SU-DHL-6 (cell line): ENCODE measurements around the gene ELMO1.

Experiments used
- H2AFZ ChIP-seq: fragments of 200-600 bp; sonication (generic); 2 replicates; pipeline ENCODE4 v1.6.1; 2014; ENCODE audit warnings: low read depth, mild to moderate bottlenecking, moderate library complexity, mixed read lengths, antibody characterized with exemption, low read length; ENCODE audit not compliant: severe bottlenecking
- H3F3A ChIP-seq: fragments of 200-600 bp; shearing (Covaris generic); 2 replicates; pipeline ENCODE4 v1.6.0; 2016; ENCODE audit warnings: antibody characterized with exemption, mild to moderate bottlenecking; ENCODE audit not compliant: insufficient read depth
- H3K27ac ChIP-seq: fragments of 200-600 bp; sonication (generic); 2 replicates; pipeline ENCODE4 v1.5.1; 2016; ENCODE audit warnings: low read depth, mild to moderate bottlenecking, low read length, moderate library complexity, mixed read lengths
- H3K27me3 ChIP-seq: fragments of 200-600 bp; sonication (generic), shearing (Covaris generic); 2 replicates; pipeline ENCODE4 v1.6.0; 2014; ENCODE audit warnings: mild to moderate bottlenecking, low read length
- H3K36me3 ChIP-seq: fragments of 200-600 bp; sonication (generic); 2 replicates; pipeline ENCODE4 v1.6.1; 2014; ENCODE audit warnings: mild to moderate bottlenecking, low read length, mixed read lengths
- H3K4me2 ChIP-seq: fragments of 300-600, 200-600 bp; shearing (Covaris generic), sonication (generic); 2 replicates; pipeline ENCODE4 v1.6.0; 2014; ENCODE audit warnings: low read length, low read depth, mild to moderate bottlenecking; ENCODE audit not compliant: poor library complexity, severe bottlenecking
- H3K4me3 ChIP-seq: fragments of 200-600 bp; sonication (generic); 2 replicates; pipeline ENCODE4 v1.5.1; 2014; ENCODE audit warnings: antibody characterized with exemption, low read length, mild to moderate bottlenecking, mixed read lengths; ENCODE audit not compliant: insufficient read depth, poor library complexity, severe bottlenecking
- H3K79me2 ChIP-seq: fragments of 200-600 bp; sonication (generic); 2 replicates; pipeline ENCODE4 v1.6.1; 2014; ENCODE audit warnings: mild to moderate bottlenecking, low read length, moderate library complexity; ENCODE audit not compliant: insufficient read depth
- H3K9ac ChIP-seq: fragments of 200-600 bp; sonication (generic); 2 replicates; pipeline ENCODE4 v1.7.0; 2014; ENCODE audit warnings: mild to moderate bottlenecking, low read length
- H3K9me2 ChIP-seq: fragments of 200-600 bp; sonication (generic); replicated peaks from 2 replicates; pipeline ENCODE4 v1.6.1; 2014; ENCODE audit warnings: low read length; ENCODE audit not compliant: insufficient read depth
- H3K9me3 ChIP-seq: fragments of 200-600 bp; sonication (generic); 2 replicates; pipeline ENCODE4 v1.6.1; 2014; ENCODE audit warnings: low read length, mixed read lengths; ENCODE audit not compliant: insufficient read depth
- H4K20me1 ChIP-seq: fragments of 200-600 bp; sonication (generic); 2 replicates; pipeline ENCODE4 v1.6.1; 2014; ENCODE audit warnings: low read depth, mild to moderate bottlenecking, antibody characterized with exemption, low read length, moderate library complexity, mixed read lengths
- EZH2phosphoT487 ChIP-seq: fragments of 200-600 bp; sonication (generic), shearing (Covaris generic); conservative IDR thresholded peaks from 2 replicates; pipeline ENCODE4 v1.6.1; 2018; ENCODE audit warnings: mild to moderate bottlenecking, antibody characterized with exemption, low read length, moderate library complexity, mixed read lengths
- TF ChIP-seq, protein P1 (sequence below): fragments of 200-600 bp; sonication (generic); IDR thresholded peaks from one replicate; pipeline ENCODE4 v1.5.1; 2017; ENCODE audit warnings: antibody characterized with exemption, mild to moderate bottlenecking, low read length, moderate library complexity; ENCODE audit not compliant: insufficient read depth, poor library complexity, severe bottlenecking

Gene ELMO1

GRCh38 chr7:37273891-37274290, 174.8 kb downstream of the ELMO1 start:
- Histone ChIP-seq H3K36me3 (0 out of 2 replicates have a peak, but pooled peaks cover 3% of the 10 kb centered on the region), H3F3A (no peaks in the 10 kb centered on the region), H3K9ac (no peak overlapping the region), H3K27me3 (no peaks in the 10 kb centered on the region), H3K79me2 (peaks cover 58% of the 10 kb centered on the region), H2AFZ (no peak overlapping the region), H3K27ac (no peak overlapping the region), H3K4me2 (no peak overlapping the region), H3K4me3 (no peak overlapping the region), H3K9me3 (no peaks in the 10 kb centered on the region), H3K9me2 (no peaks in the 10 kb centered on the region), H4K20me1 (no peaks in the 10 kb centered on the region)
- TF ChIP-seq, protein P1, sequence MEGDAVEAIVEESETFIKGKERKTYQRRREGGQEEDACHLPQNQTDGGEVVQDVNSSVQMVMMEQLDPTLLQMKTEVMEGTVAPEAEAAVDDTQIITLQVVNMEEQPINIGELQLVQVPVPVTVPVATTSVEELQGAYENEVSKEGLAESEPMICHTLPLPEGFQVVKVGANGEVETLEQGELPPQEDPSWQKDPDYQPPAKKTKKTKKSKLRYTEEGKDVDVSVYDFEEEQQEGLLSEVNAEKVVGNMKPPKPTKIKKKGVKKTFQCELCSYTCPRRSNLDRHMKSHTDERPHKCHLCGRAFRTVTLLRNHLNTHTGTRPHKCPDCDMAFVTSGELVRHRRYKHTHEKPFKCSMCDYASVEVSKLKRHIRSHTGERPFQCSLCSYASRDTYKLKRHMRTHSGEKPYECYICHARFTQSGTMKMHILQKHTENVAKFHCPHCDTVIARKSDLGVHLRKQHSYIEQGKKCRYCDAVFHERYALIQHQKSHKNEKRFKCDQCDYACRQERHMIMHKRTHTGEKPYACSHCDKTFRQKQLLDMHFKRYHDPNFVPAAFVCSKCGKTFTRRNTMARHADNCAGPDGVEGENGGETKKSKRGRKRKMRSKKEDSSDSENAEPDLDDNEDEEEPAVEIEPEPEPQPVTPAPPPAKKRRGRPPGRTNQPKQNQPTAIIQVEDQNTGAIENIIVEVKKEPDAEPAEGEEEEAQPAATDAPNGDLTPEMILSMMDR = no peak
- TF ChIP-seq EZH2phosphoT487 = no peak

DNA sequence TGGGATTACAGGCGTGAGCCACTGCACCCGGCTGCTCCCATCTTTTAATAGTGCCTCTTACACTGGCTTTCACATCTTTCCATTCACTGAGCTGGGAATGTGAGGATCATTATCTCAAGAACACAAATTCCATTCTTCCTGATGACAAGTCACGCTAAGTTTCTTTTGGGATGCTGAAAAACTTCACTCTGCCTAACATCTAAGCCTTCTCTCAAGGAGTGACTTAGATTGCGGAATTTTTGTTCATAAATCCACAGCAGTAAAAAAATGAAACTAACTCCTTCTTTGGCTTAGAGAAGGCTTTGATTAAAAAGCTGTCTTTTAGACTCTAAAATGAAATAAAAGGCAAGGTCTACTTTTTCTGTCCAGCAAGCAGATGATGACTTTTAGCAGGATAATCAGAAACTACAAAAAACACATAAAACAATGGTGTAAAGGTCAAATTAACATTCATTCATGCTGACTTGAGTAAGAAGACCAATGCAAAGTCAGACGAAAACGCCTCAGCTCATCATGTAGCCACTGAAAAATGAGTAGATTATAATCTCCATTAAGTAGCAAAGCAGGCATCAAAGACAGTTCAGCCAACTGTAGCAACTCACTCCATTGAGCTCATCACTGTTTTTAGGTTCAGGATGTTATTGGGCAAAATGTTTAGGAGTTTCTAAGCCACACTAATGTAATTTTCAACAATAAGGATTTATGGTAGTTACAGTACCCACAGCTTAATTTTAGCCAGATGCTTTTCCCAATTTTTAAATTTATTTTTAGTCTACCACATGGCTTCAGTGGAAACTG, 178.8 kb downstream of the ELMO1 start:
- Histone ChIP-seq H2AFZ (no peak overlapping the region), H3K9me3 (no peaks in the 10 kb centered on the region), H4K20me1 (no peaks in the 10 kb centered on the region), H3K9ac (no peak overlapping the region), H3K27ac (no peak overlapping the region), H3K27me3 (no peaks in the 10 kb centered on the region), H3K4me3 (no peak overlapping the region), H3K79me2 (peaks cover 30% of the 10 kb centered on the region), H3K4me2 (no peak overlapping the region), H3F3A (no peaks in the 10 kb centered on the region), H3K9me2 (no peaks in the 10 kb centered on the region), H3K36me3 (0 out of 2 replicates have a peak, but pooled peaks cover 3% of the 10 kb centered on the region)
- TF ChIP-seq, protein P1 = no peak
- TF ChIP-seq EZH2phosphoT487 = no peak

DNA sequence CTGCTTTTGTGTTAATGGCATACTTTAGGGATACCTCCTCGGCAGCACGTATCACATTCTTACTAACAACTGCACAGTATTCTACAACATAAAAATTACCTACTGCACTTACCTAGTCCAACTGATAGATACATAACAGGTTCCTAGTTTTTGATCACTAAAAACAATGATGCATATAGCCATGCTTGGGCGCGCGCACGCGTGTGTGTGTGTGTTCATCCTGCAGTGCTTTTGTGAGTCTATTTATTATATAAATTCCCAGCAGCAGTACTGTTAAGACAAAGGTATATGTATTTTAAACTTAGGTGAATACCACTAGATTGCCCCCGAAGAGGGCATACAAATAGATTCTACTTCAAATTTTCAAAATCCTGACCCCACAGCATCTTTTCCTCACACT, 181.4 kb downstream of the ELMO1 start:
- Histone ChIP-seq H3F3A (no peaks in the 10 kb centered on the region), H2AFZ (no peak overlapping the region), H3K9ac (no peak overlapping the region), H3K27ac (no peak overlapping the region), H3K27me3 (no peaks in the 10 kb centered on the region), H3K9me3 (no peaks in the 10 kb centered on the region), H3K4me2 (no peak overlapping the region), H3K79me2 (0 out of 2 replicates have a peak, but pooled peaks cover 11% of the 10 kb centered on the region), H3K9me2 (no peaks in the 10 kb centered on the region), H4K20me1 (no peaks in the 10 kb centered on the region), H3K4me3 (no peak overlapping the region), H3K36me3 (0 out of 2 replicates have a peak, but pooled peaks cover 3% of the 10 kb centered on the region)
- TF ChIP-seq EZH2phosphoT487 = no peak
- TF ChIP-seq, protein P1 = no peak
